ENCODE measurements around the gene BLOC1S6. TPM values are rescaled to one million over a fixed set of nuclear protein-coding genes. Genes with fewer than 3 reads are reported as not detected.
A peak's percentile ranks its signal among the peaks of the same experiment; 100 is the strongest.

Gene BLOC1S6
- total and polyA plus RNA-seq, 9 of the 15 experiments (the other 6 are each of a cell fraction or from before 2014, with no cell fraction given): 18.2 to 72.4 (median 38.4) TPM

DNA sequence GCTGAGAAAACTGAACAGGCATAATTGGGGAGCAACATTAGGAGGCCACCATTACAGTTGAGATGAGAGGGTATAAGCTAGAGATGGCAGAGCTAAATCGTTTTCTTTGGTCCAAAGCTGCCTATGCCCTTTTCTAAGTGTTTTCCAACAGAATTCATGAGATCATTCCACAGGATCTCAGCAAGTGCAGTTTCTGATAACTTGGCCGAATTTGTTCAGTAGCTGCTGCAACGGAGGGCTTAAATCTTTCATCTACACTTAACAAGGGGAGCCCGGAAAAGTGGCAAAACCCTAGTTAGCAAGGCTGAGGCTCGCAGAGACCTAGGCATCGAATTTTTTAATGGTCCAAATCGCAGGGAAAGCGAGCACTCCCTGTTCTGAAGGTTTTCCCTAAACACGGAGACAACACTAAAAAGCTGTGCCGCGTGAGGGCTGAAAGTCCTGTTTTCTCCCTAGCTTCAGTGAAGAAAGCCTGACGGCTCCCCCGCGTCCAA is 531 bp upstream of the BLOC1S6 start (continued):
- TF ChIP-seq ZNF165 (CRISPR knock-in tag; IDR thresholded peaks at IDR 0.05; ENCODE audit: borderline replicate concordance): peak; percentile 31; the same call in 1 of the 2 replicates
- TF ChIP-seq ZBTB7A (IDR thresholded peaks at IDR 0.05; ENCODE audit: borderline replicate concordance, control insufficient read depth, low read depth, low read length): no peak
- TF ChIP-seq ZSCAN32 (CRISPR knock-in tag; IDR thresholded peaks at IDR 0.05): peak; percentile 25; the same call in 1 of the 2 replicates
- TF ChIP-seq SMAD3 (CRISPR knock-in tag; conservative IDR thresholded peaks at IDR 0.05): peak; percentile 5; the same call in 1 of the 2 replicates
- peak; percentile 16; the same call in 1 of the 2 replicates for TF ChIP-seq SMARCA4 (IDR thresholded peaks at IDR 0.05)
- TF ChIP-seq HMBOX1 (IDR thresholded peaks at IDR 0.05): peak; percentile 25; the same call in 1 of the 2 replicates
- TF ChIP-seq LEF1 (IDR thresholded peaks at IDR 0.05): 0 out of 2 replicates have a peak, but pooled peaks have one; percentile 15
- peak; percentile 9 for TF ChIP-seq ASH1L (IDR thresholded peaks at IDR 0.05; ENCODE audit: borderline replicate concordance, low read depth, partially characterized antibody)

GRCh38 chr15:45587863-45588170 is 638 bp downstream of the BLOC1S6 start:
- Histone ChIP-seq H3K27ac (ENCODE audit: extremely low read depth, low read depth, low read length) (peak overlapping the region; percentile 93), H3K9me3 (replicated peaks; ENCODE audit: control insufficient read depth, insufficient read depth, low read depth, low read length) (no peaks in the 10 kb centered on the region), H3K9ac (ENCODE audit: insufficient read depth in 1 of 2, low read depth in 2 of 2, low read length in 2 of 2) (peak overlapping the region; percentile 92 to 98), H3K79me2 (ENCODE audit: control insufficient read depth, insufficient read depth, low read length) (peaks cover 70% of the 10 kb centered on the region), H3K9me1 (ENCODE audit: control insufficient read depth, insufficient read depth, low read length) (no peaks in the 10 kb centered on the region), H4K20me1 (replicated peaks; ENCODE audit: control insufficient read depth, insufficient read depth, low read length) (no peaks in the 10 kb centered on the region), H3K4me3 (peak overlapping the region; percentile 80), H3K27me3 (ENCODE audit: control insufficient read depth in 2 of 2, insufficient read depth in 2 of 2, low read length in 2 of 2) (no peaks in the 10 kb centered on the region), H2AFZ (ENCODE audit: low read depth, low read length) (peak overlapping the region; percentile 83), H3K36me3 (ENCODE audit: control insufficient read depth, insufficient read depth, low read length) (peaks cover 15% of the 10 kb centered on the region; the same call in 1 of the 3 replicates), H3K4me1 (replicated peaks in 1 of 2; ENCODE audit: control insufficient read depth in 2 of 2, insufficient read depth in 2 of 2, low read length in 2 of 2) (peaks cover 0 to 17% of the 10 kb centered on the region in 2 experiments; a peak in 3 of 5 replicates), H3K4me2 (ENCODE audit: insufficient read depth, low read length) (peak overlapping the region; percentile 90)
- intact Hi-C loops (cut with micrococcal nuclease) (loop anchor here (5.0 kb wide), 1 partner anchor 66 kb away; the partner anchor contains the start of gene SLC30A4), in situ Hi-C loops (cut with MboI) (no loop called here)
- CTCF ChIA-PET (ENCODE audit: low intra/inter-chr PET ratio): no interaction called here
- WGBS (ENCODE audit: insufficient coverage, low coverage, missing lambda C conversion rate): 0% methylated on average over 4 of the region's 4 CpGs
- DNase-seq (ENCODE audit: extremely low read depth in 1 of 4, low spot score in 3 of 4) (no peak), ATAC-seq (no peak), FAIRE-seq (no peak)
- BruUV-seq (replicated peaks): TSS peak; percentile 67
- POLR2A ChIA-PET: interaction anchor here (0.7 to 2.3 kb wide), 10 partner anchors 10 to 407 kb away, joined by 3 to 11 read pairs (median 4); a partner anchor contains a TSS
- TF ChIP-seq, protein P1, sequence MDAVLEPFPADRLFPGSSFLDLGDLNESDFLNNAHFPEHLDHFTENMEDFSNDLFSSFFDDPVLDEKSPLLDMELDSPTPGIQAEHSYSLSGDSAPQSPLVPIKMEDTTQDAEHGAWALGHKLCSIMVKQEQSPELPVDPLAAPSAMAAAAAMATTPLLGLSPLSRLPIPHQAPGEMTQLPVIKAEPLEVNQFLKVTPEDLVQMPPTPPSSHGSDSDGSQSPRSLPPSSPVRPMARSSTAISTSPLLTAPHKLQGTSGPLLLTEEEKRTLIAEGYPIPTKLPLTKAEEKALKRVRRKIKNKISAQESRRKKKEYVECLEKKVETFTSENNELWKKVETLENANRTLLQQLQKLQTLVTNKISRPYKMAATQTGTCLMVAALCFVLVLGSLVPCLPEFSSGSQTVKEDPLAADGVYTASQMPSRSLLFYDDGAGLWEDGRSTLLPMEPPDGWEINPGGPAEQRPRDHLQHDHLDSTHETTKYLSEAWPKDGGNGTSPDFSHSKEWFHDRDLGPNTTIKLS (IDR thresholded peaks at IDR 0.05; ENCODE audit: borderline replicate concordance, low read depth): no peak
- no peak for TF ChIP-seq CLOCK (CRISPR knock-in tag; IDR thresholded peaks at IDR 0.05; ENCODE audit: borderline replicate concordance)
- TF ChIP-seq ETS1 (conservative IDR thresholded peaks at IDR 0.05; ENCODE audit: control insufficient read depth, low read depth, low read length): no peak
- TF ChIP-seq CBFB (CRISPR knock-in tag; IDR thresholded peaks at IDR 0.05): 0 out of 2 replicates have a peak, but pooled peaks have one; percentile 29
- no peak for TF ChIP-seq POLR2A (conservative IDR thresholded peaks at IDR 0.05)
- TF ChIP-seq CBX2 (IDR thresholded peaks at IDR 0.05; ENCODE audit: insufficient read depth, low read length, poor library complexity, severe bottlenecking): no peak

Measured in K562 (cell line).